Activated CD4-positive, alpha-beta T cell treated with anti-CD3 and anti-CD28 coated beads, Interleukin-2, amount 10 ng/mL, durations not matched to agents 24 days and 14 days (primary cell): ENCODE data around the gene GALNS. TPM values are rescaled to one million over a fixed set of nuclear protein-coding genes. Genes with fewer than 3 reads are reported as not detected.
"Not testable (repeated sequence)": the region's sequence is repeated elsewhere in the genome, so short reads cannot be mapped to it uniquely, and the experiment has no call there.

Experiments used
- DNase-seq: peaks from one replicate; pipeline ENCODE4 v3.0.0; 2022
- H3K27ac Mint-ChIP-seq: one replicate; pipeline ENCODE4 v1.8.0; 2022; ENCODE audit warnings: mild to moderate bottlenecking, mixed read lengths
- H3K27me3 Mint-ChIP-seq: one replicate; pipeline ENCODE4 v1.8.0; 2022; ENCODE audit warnings: mixed read lengths
- H3K36me3 Mint-ChIP-seq: one replicate; pipeline ENCODE4 v1.8.0; 2022; ENCODE audit warnings: low read depth, mild to moderate bottlenecking, mixed read lengths
- H3K4me1 Mint-ChIP-seq: one replicate; pipeline ENCODE4 v1.8.0; 2021; ENCODE audit warnings: mixed read lengths
- H3K4me3 Mint-ChIP-seq: one replicate; pipeline ENCODE4 v1.8.0; 2022; ENCODE audit warnings: mild to moderate bottlenecking, moderate library complexity, mixed read lengths
- H3K9me3 Mint-ChIP-seq: one replicate; pipeline ENCODE4 v1.8.0; 2021; ENCODE audit warnings: mixed read lengths
- intact Hi-C: fragments of 100-400 bp; cut with micrococcal nuclease; formaldehyde crosslinking; loops from one replicate; pipeline ENCODE4 v1.15.1; 2023
- total RNA-seq: library from RNA; stranded (reverse); gene quantifications from 2 replicates; pipeline ENCODE4 v1.2.3, GENCODE V29; 2022

GALNS gene
- total RNA-seq, 1 donor from 2014 or later = 23.2 TPM

DNA sequence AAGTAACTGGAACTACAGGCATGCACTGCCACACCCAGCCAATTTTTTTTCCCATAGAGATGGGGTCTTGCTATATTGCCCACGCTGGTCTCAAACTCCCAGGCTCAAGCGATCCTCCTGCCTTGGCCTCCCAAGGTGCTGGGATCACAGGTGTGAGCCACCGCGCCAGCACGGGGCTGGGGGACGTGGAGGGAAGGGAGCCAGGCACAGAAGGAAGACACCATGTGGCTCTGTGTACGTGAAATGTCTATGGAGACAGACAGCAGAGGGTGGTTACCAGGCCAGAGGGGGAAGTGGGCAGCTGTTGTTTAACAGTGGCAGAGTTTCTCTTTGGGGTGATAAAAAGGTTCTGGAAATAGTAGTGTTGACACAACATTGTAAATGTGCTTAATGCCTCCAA, 67.2 kb downstream of the GALNS start:
- Mint-ChIP-seq H3K4me1 (peaks cover 28% of the 10 kb centered on the region), H3K27me3 (no peaks in the 10 kb centered on the region), H3K36me3 (no peaks in the 10 kb centered on the region), H3K9me3 (no peaks in the 10 kb centered on the region), H3K27ac (no peak overlapping the region), H3K4me3 (peak overlapping the region; percentile 77)
- DNase-seq = no peak
- intact Hi-C loops = loop anchor here (10.0 kb wide), 1 partner anchor 335 kb away; the partner anchor contains the start of gene ZFPM1

DNA sequence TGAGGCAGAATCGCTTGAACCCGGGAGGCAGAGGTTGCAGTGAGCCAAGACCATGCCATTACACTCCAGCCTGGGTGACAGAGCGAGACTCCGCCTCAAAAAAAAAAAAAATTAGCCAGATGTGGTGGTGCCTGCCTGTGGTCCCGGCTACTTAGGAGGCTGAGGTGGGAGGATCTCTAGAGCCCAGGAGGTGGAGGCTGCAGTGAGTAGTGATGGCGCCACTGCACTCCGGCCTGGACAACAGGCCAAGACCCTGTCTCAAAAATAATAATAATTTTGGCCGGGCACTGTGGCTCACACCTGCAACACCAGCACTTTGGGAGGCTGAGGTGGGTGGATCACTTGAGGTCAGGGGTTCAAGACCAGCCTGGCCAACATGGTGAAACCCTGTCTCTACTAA, 68.0 kb downstream of the GALNS start:
- not testable (repeated sequence) for DNase-seq, H3K9me3 Mint-ChIP-seq, H3K27ac Mint-ChIP-seq, H3K36me3 Mint-ChIP-seq, H3K4me3 Mint-ChIP-seq, H3K27me3 Mint-ChIP-seq
- peaks cover 26% of the 10 kb centered on the region for H3K4me1 Mint-ChIP-seq
- intact Hi-C loops = loop anchor here (10.0 kb wide), 1 partner anchor 334 kb away; the partner anchor contains the start of gene ZFPM1

DNA sequence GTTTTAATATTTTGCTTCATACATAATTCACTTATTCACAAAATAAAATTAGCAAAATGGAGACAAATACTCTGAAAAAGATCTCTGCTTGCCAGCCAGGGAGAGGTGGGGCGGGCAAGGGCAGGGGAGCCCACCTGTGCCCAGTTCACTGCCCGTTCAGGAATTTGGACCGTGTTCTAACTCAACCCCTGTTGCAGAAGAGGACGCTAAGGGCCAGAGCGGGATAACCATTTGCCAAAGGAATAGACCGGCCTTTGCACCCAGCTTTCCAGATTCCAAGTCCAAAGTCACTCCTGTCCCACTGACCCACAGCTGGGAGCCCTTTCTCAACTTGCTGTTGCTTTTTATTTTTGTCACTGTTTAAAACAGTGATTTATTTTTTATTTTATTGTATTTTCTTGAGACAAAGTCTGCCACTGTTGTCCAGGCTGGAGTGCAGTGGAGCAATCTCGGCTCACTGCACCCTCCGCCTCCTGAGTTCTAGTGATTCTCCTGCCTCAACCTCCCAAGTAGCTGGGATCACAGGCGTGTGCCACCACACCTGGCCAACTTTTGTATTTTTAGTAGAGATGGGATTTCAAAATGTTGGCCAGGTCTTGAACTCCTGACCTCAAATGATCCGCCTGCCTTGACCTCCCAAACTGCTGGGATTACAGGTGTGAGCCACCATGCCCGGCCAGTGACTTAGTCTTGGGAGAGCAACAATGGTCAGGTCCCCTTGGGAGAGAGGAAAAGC, 69.0 kb downstream of the GALNS start:
- H3K27me3 Mint-ChIP-seq = no peaks in the 10 kb centered on the region
- no peak overlapping the region for H3K27ac Mint-ChIP-seq
- DNase-seq = no peak
- H3K4me1 Mint-ChIP-seq = peaks cover 32% of the 10 kb centered on the region
- peaks cover 2% of the 10 kb centered on the region for H3K36me3 Mint-ChIP-seq
- no peak overlapping the region for H3K4me3 Mint-ChIP-seq
- intact Hi-C loops = loop anchor here (10.0 kb wide), 1 partner anchor 333 kb away; the partner anchor contains the start of gene ZFPM1
- no peaks in the 10 kb centered on the region for H3K9me3 Mint-ChIP-seq

DNA sequence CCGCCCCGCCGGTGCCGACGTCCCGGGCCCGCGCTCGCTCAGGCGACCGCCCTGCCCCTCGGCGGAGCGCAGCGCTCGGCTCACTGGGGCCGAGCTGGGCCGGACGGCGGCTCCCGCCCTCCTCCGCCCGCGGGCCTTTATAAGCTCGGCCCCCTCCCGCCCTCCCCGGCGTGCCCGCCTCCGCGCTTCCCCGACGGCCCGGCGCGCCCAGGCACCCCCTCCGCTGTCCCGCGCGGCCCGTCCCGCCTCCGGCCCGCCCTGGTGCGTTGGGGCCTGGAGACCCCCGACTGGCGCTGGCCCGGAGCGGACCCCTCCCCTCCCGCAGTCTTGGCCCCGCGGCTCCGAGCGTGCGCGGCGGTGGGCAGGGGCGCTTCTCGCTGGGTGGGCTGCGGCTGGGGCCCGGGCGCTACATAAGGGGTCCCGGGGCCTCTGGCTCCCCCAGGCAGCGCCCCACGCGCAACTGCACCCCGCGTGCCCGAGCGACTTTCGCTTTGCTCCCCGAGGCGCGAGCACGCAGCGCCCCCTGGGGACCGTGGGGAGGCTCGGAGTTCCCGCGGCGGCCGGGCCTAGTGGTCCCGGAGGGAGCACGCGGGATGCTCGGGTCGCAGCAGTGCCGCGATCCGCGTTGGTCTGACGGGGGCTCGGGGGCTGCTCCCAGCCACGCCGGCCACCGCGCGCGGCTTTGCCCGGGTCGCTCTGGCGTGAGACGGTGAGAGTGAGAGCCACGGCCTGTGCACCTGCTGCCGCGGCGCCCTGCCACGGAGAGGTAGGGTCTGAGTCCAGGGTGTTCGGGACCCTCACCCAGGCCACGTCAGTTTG, 71.4 kb downstream of the GALNS start, which contains the start of gene PIEZO1:
Gene PIEZO1, minus strand, starts transcription at position 115 of the 819 bp plus-strand sequence. CDS start 256 bp downstream, outside the sequence.
- H3K36me3 Mint-ChIP-seq = peaks cover 4% of the 10 kb centered on the region
- peaks cover 43% of the 10 kb centered on the region for H3K4me1 Mint-ChIP-seq
- no peaks in the 10 kb centered on the region for H3K27me3 Mint-ChIP-seq
- intact Hi-C loops = loop anchor here (1.0 to 10.0 kb wide), 2 partner anchors 48 to 331 kb away; partner anchors contain the start of gene ZFPM1
- H3K27ac Mint-ChIP-seq = peak within 1 kb of the TSS; percentile 81
- H3K4me3 Mint-ChIP-seq = peak within 1 kb of the TSS; percentile 81
- peak; percentile 96 for DNase-seq
- no peaks in the 10 kb centered on the region for H3K9me3 Mint-ChIP-seq

DNA sequence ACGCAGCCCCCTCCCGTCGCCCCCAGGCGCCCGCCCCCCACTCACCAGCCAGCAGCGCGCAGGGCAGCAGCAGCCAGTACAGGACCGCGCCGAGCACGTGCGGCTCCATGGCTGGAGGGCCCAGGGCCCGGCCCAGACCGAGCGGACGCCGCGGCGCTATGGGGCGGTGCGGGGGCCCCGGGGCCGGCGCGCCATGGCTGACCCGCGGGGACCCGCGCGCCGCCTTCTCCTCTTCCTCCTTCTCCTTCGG, 72.0 kb downstream of the GALNS start:
- H3K4me3 Mint-ChIP-seq = peak overlapping the region; percentile 81
- H3K27ac Mint-ChIP-seq = no peak overlapping the region

DNA sequence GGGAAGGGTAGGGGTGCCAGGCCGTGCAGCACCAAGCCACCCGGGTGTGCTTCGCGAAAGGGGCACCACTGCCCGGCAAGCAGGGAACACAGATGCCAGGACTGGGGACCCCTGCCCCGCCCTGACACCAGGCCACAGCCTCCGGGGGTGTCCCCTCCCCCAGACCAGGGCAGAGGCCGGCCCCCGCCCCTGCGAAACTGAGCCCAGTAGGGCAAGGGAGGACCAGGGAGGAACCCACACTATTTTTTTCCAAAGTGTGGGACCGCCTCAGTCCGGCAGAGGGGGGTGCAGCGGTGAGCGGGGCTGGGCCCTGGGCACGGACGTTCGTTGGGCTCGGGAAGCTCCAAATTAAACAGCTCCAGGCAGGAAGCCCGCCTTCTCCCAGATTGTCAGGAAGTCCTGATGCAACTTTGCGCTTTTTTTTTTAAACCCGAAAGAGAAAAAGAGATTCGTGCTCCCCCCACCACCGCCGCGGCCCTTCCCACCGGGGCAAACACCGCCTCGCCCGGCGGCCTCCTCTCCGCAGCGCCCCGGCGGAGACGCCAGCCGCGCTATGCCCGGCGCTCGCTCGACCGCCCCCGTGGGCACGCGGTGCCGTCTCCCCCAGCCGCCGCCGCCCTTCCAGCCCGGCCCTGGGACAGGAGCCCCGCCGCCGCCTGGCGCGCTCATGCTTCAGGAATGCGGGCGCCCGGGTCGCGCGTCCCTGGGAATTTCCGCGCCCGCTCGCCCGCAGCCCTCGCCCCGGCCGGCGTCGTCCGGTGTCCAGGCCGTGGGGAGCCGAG, 72.5 kb downstream of the GALNS start:
- peak overlapping the region; percentile 81 for H3K27ac Mint-ChIP-seq
- peaks cover 38% of the 10 kb centered on the region for H3K4me1 Mint-ChIP-seq
- no peaks in the 10 kb centered on the region for H3K27me3 Mint-ChIP-seq
- H3K36me3 Mint-ChIP-seq = peaks cover 4% of the 10 kb centered on the region
- peak; percentile 85 for DNase-seq
- peak overlapping the region; percentile 81 for H3K4me3 Mint-ChIP-seq
- intact Hi-C loops = loop anchor here (1.0 to 10.0 kb wide), 3 partner anchors 18 to 329 kb away; partner anchors contain the start of genes CYBA and ZFPM1
- H3K9me3 Mint-ChIP-seq = no peaks in the 10 kb centered on the region

More for the DNA sequence above, 72.0 kb downstream of the GALNS start:
- H3K4me1 Mint-ChIP-seq = peaks cover 41% of the 10 kb centered on the region
- no peaks in the 10 kb centered on the region for H3K9me3 Mint-ChIP-seq
- no peak for DNase-seq
- no peaks in the 10 kb centered on the region for H3K27me3 Mint-ChIP-seq
- peaks cover 4% of the 10 kb centered on the region for H3K36me3 Mint-ChIP-seq
- intact Hi-C loops = loop anchor here (1.0 to 10.0 kb wide), 4 partner anchors 18 to 330 kb away; partner anchors contain the start of genes CYBA and ZFPM1

DNA sequence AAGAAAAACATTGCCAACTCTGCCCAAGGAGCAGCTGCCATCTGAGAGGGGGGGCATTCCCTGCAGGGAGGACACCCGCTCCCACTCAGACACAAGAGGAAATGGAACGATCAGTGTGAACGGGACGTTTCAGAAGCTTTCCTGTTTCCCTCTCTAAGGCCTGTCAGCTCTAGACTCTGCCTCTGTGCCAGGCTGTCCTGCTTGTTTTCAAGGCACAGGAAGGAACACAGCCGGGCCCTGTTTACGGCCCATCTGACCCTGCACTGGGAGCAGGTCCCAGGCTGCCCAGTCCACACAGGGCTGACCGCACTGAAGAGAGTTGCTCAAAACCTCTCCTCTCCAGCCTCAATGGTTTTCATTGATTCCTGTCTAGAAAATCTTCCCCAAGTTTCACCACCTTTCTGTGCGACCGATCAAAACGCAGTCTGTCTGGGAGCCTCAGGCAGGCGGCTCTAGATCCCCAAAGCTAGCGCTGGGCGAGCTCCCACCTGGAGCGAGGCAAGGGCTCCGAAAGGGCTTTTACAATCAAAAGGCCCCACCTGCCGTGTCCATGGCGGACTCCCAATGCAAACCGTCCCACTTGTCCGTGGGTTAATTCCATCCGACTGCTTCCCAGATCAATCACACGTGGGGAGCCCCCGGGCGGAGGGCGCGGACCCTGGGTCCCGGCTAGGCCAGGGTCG, 73.2 kb downstream of the GALNS start:
- H3K4me3 Mint-ChIP-seq = peak overlapping the region; percentile 81
- DNase-seq = peak; percentile 73
- no peaks in the 10 kb centered on the region for H3K9me3 Mint-ChIP-seq
- peak overlapping the region; percentile 81 for H3K27ac Mint-ChIP-seq
- H3K27me3 Mint-ChIP-seq = no peaks in the 10 kb centered on the region
- peaks cover 4% of the 10 kb centered on the region for H3K36me3 Mint-ChIP-seq
- intact Hi-C loops = loop anchor here (1.0 to 10.0 kb wide), 6 partner anchors 19 to 329 kb away; partner anchors contain the start of genes CYBA and ZFPM1
- peaks cover 38% of the 10 kb centered on the region for H3K4me1 Mint-ChIP-seq

DNA sequence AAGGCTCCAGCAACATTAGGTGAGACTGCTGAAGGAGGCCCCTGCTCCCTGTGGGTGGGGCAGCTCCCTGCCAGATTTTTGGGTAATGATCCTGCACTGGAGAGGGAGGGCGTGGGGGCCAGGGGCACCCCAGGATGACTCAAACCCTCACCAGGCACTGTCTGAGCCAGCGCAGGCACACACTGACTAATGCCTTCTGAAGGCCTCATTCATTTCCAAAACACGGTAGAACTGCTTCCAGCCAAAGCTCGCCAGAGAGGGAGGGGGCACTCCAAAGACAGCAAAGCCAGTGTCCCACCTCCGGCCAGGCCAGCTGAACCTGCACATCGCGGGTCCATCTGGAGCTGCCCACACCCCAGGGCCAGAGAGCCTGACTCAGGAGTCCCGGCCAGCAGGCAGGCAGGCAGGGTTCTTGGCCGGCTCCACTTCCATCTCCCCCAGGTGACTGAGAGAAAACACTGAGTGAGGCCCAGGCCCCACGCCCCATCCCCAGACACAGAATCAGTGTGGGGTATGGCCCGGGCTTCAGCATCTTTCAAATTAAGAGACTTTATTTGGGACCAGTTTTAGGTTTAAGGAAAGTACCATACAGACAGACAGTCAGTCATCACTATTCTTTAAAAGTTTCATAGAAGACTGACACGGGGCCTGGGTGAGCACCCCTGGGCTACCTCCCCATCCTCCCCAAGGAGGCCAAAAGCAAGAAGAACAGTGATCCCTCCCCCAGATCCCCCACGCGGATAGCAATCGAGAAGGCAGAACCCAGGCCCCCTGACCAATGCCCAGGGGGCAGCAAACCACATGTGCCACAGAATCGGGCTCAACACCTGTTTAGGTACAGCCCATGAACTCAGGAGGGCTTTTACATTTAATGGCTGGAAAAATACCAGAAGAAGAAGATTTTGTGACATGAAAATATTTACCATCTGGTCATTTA, 74.0 kb downstream of the GALNS start:
- Mint-ChIP-seq H3K4me3 (peak overlapping the region; percentile 81), H3K27me3 (no peaks in the 10 kb centered on the region), H3K36me3 (peaks cover 4% of the 10 kb centered on the region), H3K4me1 (peaks cover 38% of the 10 kb centered on the region), H3K27ac (peak overlapping the region; percentile 81), H3K9me3 (no peaks in the 10 kb centered on the region)
- peak; percentile 81 for DNase-seq
- intact Hi-C loops = loop anchor here (1.0 to 10.0 kb wide), 6 partner anchors 30 to 328 kb away; partner anchors contain the start of genes CYBA, GALNS and ZFPM1

DNA sequence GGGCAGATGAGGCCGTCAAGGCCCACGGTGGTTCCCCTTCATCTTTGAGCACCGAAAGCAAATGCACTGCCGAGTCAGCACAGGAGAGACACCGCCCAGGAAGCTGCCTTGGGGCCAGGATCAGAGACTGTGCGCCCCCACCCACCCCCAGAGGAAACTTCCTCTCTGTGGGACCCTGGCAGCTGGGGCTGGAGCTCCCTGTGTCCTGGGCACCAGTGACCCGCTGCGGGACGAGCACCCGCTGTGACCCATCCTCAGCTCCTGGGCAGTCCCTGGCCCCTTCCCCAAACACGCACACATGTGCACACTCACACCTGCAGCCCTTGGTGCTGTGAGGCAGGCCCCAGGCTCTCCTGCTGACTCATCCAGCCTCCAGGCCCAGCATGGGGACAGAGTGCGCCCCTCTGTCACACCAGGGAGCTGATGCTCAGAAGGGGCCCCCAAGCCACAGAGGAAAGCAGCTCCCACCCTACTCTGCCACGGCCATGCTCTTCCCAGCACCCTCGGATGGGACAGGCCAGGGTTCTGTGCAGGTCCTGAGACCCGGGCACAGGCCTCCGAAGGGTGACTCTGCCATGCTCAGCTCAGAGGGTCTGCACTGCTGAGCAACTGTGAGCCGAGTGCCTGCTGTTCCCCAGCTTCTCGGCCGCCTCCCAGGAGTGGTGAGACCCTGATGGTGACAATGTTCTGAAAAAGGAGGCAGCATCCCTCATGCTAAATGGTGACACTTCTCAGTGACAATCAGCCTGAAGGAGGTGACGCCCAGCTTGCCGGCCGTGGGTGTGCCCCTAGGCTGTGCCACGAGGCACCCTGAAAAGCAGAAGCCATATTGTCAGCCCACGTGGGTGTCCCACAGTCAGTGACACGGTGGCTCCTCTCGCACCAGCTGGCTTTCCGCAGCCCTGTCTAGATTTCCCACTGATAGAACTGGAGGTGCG, 75.3 kb downstream of the GALNS start:
- DNase-seq = peak; percentile 91
- Mint-ChIP-seq H3K9me3 (no peaks in the 10 kb centered on the region), H3K36me3 (peaks cover 4% of the 10 kb centered on the region), H3K4me3 (peak overlapping the region; percentile 81), H3K4me1 (peaks cover 40% of the 10 kb centered on the region), H3K27me3 (no peaks in the 10 kb centered on the region), H3K27ac (peak overlapping the region; percentile 81)
- intact Hi-C loops = loop anchor here (1.0 to 10.0 kb wide), 6 partner anchors 31 to 327 kb away; partner anchors contain the start of genes CYBA, GALNS and ZFPM1

DNA sequence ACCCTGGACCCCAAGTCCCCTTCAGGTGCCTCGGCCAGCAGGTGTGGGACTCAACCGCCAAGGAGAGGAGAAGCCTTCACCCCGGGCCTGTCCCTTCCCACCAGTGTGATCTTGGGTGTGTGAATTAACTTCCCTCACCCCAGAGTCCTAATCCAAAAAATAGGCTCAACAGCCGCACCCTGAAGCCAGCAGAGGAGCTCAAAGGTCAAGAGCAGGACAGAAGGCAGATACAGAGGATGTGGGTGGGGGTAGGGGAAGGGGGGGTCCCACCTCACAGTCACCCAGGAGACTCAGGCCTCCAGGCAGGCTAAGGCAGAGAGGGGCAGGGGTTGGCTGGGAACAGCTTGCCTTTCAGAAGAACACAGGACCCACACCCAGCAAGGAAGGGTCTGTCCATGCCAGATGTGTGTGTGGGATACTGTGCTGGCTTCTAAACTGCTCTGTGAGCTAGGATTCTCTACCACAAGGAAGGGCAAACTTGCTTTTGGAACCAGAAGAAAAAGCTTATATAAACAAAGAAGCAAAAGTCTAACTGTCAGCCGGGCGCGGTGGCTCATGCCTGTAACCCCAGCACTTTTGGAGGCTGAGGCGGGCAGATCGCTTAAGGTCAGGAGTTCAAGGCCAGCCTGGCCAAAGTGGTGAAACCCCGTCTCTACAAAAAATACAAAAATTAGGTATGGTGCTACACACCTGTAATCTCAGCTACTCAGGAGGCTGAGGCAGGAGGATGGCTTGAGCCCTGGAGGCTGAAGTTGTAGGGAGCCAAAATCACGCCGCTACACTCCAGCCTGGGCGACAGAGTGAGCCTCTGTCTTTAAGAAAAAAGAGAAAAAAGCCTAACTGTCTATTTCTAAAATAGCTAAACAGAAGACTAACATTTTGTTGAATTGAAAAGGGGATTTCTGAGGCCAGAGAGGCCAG, 76.3 kb downstream of the GALNS start:
- no peak for DNase-seq

More for the DNA sequence above, 76.3 kb downstream of the GALNS start:
- H3K9me3 Mint-ChIP-seq = no peaks in the 10 kb centered on the region
- H3K4me1 Mint-ChIP-seq = peaks cover 40% of the 10 kb centered on the region
- H3K27me3 Mint-ChIP-seq = no peaks in the 10 kb centered on the region
- H3K27ac Mint-ChIP-seq = peak overlapping the region; percentile 81
- H3K36me3 Mint-ChIP-seq = peaks cover 4% of the 10 kb centered on the region
- intact Hi-C loops = loop anchor here (5.0 to 10.0 kb wide), 2 partner anchors 128 to 326 kb away; partner anchors contain the start of genes CYBA and ZFPM1
- peak overlapping the region; percentile 81 for H3K4me3 Mint-ChIP-seq
